ENCODE measurements around the gene NYAP2. TPM values are rescaled to one million over a fixed set of nuclear protein-coding genes. Genes with fewer than 3 reads are reported as not detected.

NYAP2 gene
- total RNA-seq, 2 experiments from 2014 or later, result 0.09 TPM; not detected in 1

GRCh38 chr2:225559072-225559415 is 159.5 kb downstream of the NYAP2 start:
- Histone ChIP-seq H4K20me1 (ENCODE audit: insufficient read depth, low read length) (no peaks in the 10 kb centered on the region), H2AFZ (ENCODE audit: low read length) (no peak overlapping the region), H3K9me2 (ENCODE audit: insufficient read depth, low read length) (no peaks in the 10 kb centered on the region), H3K4me3 (ENCODE audit: low read depth, low read length, poor library complexity, severe bottlenecking) (no peak overlapping the region), H3K79me2 (ENCODE audit: insufficient read depth, low read depth, low read length) (no peaks in the 10 kb centered on the region), H3K4me1 (ENCODE audit: insufficient read depth, low read length, poor library complexity, severe bottlenecking) (no peaks in the 10 kb centered on the region), H3K4me2 (ENCODE audit: low read length) (no peak overlapping the region), H3K27ac (ENCODE audit: low read depth, low read length, poor library complexity, severe bottlenecking) (no peak overlapping the region), H3K9me3 (ENCODE audit: low read length) (no peaks in the 10 kb centered on the region), H3K36me3 (ENCODE audit: insufficient read depth, low read length) (no peaks in the 10 kb centered on the region)
- ChIA-PET POLR2A (interaction anchor here (0.6 kb wide), 1 partner anchor 21 kb away, joined by 3 read pairs; no protein-coding TSS in a partner anchor), CTCF (ENCODE audit: unreplicated experiment) (no interaction called here)
- no peak for DNase-seq (ENCODE audit: low spot score)
- intact Hi-C loops (cut with micrococcal nuclease; ENCODE audit: unreplicated experiment), result no loop called here
- BruUV-seq (replicated peaks), result no TSS peak
- no peak for TF ChIP-seq EZH2phosphoT487 (IDR thresholded peaks at IDR 0.05; ENCODE audit: borderline replicate concordance, low read depth, low read length)
- TF ChIP-seq, protein P1, sequence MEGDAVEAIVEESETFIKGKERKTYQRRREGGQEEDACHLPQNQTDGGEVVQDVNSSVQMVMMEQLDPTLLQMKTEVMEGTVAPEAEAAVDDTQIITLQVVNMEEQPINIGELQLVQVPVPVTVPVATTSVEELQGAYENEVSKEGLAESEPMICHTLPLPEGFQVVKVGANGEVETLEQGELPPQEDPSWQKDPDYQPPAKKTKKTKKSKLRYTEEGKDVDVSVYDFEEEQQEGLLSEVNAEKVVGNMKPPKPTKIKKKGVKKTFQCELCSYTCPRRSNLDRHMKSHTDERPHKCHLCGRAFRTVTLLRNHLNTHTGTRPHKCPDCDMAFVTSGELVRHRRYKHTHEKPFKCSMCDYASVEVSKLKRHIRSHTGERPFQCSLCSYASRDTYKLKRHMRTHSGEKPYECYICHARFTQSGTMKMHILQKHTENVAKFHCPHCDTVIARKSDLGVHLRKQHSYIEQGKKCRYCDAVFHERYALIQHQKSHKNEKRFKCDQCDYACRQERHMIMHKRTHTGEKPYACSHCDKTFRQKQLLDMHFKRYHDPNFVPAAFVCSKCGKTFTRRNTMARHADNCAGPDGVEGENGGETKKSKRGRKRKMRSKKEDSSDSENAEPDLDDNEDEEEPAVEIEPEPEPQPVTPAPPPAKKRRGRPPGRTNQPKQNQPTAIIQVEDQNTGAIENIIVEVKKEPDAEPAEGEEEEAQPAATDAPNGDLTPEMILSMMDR (conservative IDR thresholded peaks at IDR 0.05; ENCODE audit: low read length), result no peak

DNA sequence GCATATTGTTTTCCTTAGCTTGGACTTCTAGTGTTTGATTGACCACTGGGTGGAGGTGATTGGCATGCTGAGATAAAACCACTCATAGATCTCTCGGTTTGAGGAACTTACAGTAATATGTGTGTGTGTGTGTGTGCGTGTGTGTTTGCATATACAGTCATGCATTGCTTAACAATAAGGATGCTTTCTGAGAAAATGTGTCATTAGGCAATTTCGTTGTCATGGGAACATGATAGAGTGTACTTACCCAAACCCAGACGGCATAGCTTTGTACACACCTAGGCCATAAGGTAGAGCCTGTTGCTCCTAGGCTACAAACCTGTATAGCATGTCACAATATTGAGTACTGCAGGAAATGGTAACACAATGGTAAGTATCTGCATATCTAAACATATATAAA is 167.3 kb downstream of the NYAP2 start:
- H2AFZ ChIP-seq (ENCODE audit: low read length), result no peak overlapping the region
- DNase-seq (ENCODE audit: low spot score), result no peak
- CTCF ChIA-PET (ENCODE audit: unreplicated experiment), result no interaction called here
- no peaks in the 10 kb centered on the region for H3K4me1 ChIP-seq (ENCODE audit: insufficient read depth, low read length, poor library complexity, severe bottlenecking)
- no peaks in the 10 kb centered on the region for H3K36me3 ChIP-seq (ENCODE audit: insufficient read depth, low read length)
- no peak overlapping the region for H3K4me2 ChIP-seq (ENCODE audit: low read length)
- intact Hi-C loops (cut with micrococcal nuclease; ENCODE audit: unreplicated experiment), result no loop called here
- no peaks in the 10 kb centered on the region for H4K20me1 ChIP-seq (ENCODE audit: insufficient read depth, low read length)
- TF ChIP-seq EZH2phosphoT487 (IDR thresholded peaks at IDR 0.05; ENCODE audit: borderline replicate concordance, low read depth, low read length), result no peak
- TF ChIP-seq, protein P1 (conservative IDR thresholded peaks at IDR 0.05; ENCODE audit: low read length), result no peak
- H3K9me2 ChIP-seq (ENCODE audit: insufficient read depth, low read length), result no peaks in the 10 kb centered on the region
- H3K4me3 ChIP-seq (ENCODE audit: low read depth, low read length, poor library complexity, severe bottlenecking), result no peak overlapping the region
- no TSS peak for BruUV-seq (replicated peaks)
- H3K27ac ChIP-seq (ENCODE audit: low read depth, low read length, poor library complexity, severe bottlenecking), result no peak overlapping the region
- H3K79me2 ChIP-seq (ENCODE audit: insufficient read depth, low read depth, low read length), result no peaks in the 10 kb centered on the region
- POLR2A ChIA-PET, result no interaction called here
- H3K9me3 ChIP-seq (ENCODE audit: low read length), result no peaks in the 10 kb centered on the region

DNA sequence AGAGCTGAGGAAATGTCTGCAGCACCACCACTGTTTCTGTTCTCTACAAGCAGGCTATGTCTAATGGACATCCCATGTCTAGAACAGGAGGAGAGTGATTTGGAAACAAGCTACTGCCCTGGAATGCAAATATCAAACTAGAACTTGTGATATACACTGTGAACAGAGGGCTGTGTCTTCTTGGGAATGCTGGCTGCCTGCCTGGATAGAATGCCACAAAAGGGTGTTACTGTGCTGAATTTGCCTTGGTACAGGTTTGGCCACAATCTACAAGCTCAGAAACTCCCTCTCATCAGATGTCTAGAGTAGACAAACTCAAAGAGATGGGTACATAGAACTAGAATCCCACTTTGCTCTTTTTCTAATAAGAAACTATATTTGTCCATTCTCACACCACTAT is 170.5 kb downstream of the NYAP2 start:
- no peaks in the 10 kb centered on the region for H3K9me2 ChIP-seq (ENCODE audit: insufficient read depth, low read length)
- H3K4me1 ChIP-seq (ENCODE audit: insufficient read depth, low read length, poor library complexity, severe bottlenecking), result no peaks in the 10 kb centered on the region
- no peak overlapping the region for H3K4me3 ChIP-seq (ENCODE audit: low read depth, low read length, poor library complexity, severe bottlenecking)
- H3K4me2 ChIP-seq (ENCODE audit: low read length), result no peak overlapping the region
- H4K20me1 ChIP-seq (ENCODE audit: insufficient read depth, low read length), result no peaks in the 10 kb centered on the region
- no peaks in the 10 kb centered on the region for H3K79me2 ChIP-seq (ENCODE audit: insufficient read depth, low read depth, low read length)
- no TSS peak for BruUV-seq (replicated peaks)
- no peaks in the 10 kb centered on the region for H3K9me3 ChIP-seq (ENCODE audit: low read length)
- no peak overlapping the region for H2AFZ ChIP-seq (ENCODE audit: low read length)
- no peaks in the 10 kb centered on the region for H3K36me3 ChIP-seq (ENCODE audit: insufficient read depth, low read length)
- ChIA-PET CTCF (ENCODE audit: unreplicated experiment) (no interaction called here), POLR2A (no interaction called here)
- no peak overlapping the region for H3K27ac ChIP-seq (ENCODE audit: low read depth, low read length, poor library complexity, severe bottlenecking)
- intact Hi-C loops (cut with micrococcal nuclease; ENCODE audit: unreplicated experiment), result no loop called here
- DNase-seq (ENCODE audit: low spot score), result no peak
- TF ChIP-seq EZH2phosphoT487 (IDR thresholded peaks at IDR 0.05; ENCODE audit: borderline replicate concordance, low read depth, low read length), result no peak
- TF ChIP-seq, protein P1 (conservative IDR thresholded peaks at IDR 0.05; ENCODE audit: low read length), result no peak

Measured in OCI-LY7 (cell line).